ENCODE data around the gene RAD51B. TPM values are rescaled to one million over a fixed set of nuclear protein-coding genes. Genes with fewer than 3 reads are reported as not detected.

The RAD51B gene
- total and polyA plus RNA-seq, 3 donors from 2014 or later, result 5.5 to 22.5 (median 19.1) TPM

- intact Hi-C loops (cut with DNase I; ENCODE audit: low total_unique reads), result no loop called here
- H3K36me3 ChIP-seq (ENCODE audit: low read depth, missing control alignments), result no peaks in the 10 kb centered on the region
Measured at GRCh38 chr14:68748260-68748659, 928.7 kb downstream of the RAD51B start.

GRCh38 chr14:68748691-68749090 is 929.1 kb downstream of the RAD51B start:
- H3K27me3 ChIP-seq, result no peaks in the 10 kb centered on the region
- no peaks in the 10 kb centered on the region for H3K36me3 ChIP-seq (ENCODE audit: low read depth, missing control alignments)
- intact Hi-C loops (cut with DNase I; ENCODE audit: low total_unique reads), result no loop called here
- peaks cover 15% of the 10 kb centered on the region for H3K4me1 ChIP-seq
- no peak overlapping the region for H3K27ac ChIP-seq
- TF ChIP-seq, protein P1, sequence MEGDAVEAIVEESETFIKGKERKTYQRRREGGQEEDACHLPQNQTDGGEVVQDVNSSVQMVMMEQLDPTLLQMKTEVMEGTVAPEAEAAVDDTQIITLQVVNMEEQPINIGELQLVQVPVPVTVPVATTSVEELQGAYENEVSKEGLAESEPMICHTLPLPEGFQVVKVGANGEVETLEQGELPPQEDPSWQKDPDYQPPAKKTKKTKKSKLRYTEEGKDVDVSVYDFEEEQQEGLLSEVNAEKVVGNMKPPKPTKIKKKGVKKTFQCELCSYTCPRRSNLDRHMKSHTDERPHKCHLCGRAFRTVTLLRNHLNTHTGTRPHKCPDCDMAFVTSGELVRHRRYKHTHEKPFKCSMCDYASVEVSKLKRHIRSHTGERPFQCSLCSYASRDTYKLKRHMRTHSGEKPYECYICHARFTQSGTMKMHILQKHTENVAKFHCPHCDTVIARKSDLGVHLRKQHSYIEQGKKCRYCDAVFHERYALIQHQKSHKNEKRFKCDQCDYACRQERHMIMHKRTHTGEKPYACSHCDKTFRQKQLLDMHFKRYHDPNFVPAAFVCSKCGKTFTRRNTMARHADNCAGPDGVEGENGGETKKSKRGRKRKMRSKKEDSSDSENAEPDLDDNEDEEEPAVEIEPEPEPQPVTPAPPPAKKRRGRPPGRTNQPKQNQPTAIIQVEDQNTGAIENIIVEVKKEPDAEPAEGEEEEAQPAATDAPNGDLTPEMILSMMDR (IDR thresholded peaks at IDR 0.05), result no peak
- no peak for TF ChIP-seq POLR2A (IDR thresholded peaks at IDR 0.05)
- H3K9me3 ChIP-seq, result no peaks in the 10 kb centered on the region
- no peak for DNase-seq
- 80 to 95% methylated on average over 2 to 5 of the region's 5 CpGs for WGBS, 2 donors
- no peak overlapping the region for H3K4me3 ChIP-seq

More at GRCh38 chr14:68748260-68748659, 928.7 kb downstream of the RAD51B start:
- no peak overlapping the region for H3K4me3 ChIP-seq
- TF ChIP-seq POLR2A (IDR thresholded peaks at IDR 0.05), result no peak
- TF ChIP-seq, protein P1 (IDR thresholded peaks at IDR 0.05), result no peak
- DNase-seq, result no peak
- H3K9me3 ChIP-seq, result no peaks in the 10 kb centered on the region
- 86 to 90% methylated on average over 10 of the region's 10 CpGs for WGBS, 2 donors
- H3K4me1 ChIP-seq, result peaks cover 11% of the 10 kb centered on the region
- no peak overlapping the region for H3K27ac ChIP-seq
- no peaks in the 10 kb centered on the region for H3K27me3 ChIP-seq

DNA sequence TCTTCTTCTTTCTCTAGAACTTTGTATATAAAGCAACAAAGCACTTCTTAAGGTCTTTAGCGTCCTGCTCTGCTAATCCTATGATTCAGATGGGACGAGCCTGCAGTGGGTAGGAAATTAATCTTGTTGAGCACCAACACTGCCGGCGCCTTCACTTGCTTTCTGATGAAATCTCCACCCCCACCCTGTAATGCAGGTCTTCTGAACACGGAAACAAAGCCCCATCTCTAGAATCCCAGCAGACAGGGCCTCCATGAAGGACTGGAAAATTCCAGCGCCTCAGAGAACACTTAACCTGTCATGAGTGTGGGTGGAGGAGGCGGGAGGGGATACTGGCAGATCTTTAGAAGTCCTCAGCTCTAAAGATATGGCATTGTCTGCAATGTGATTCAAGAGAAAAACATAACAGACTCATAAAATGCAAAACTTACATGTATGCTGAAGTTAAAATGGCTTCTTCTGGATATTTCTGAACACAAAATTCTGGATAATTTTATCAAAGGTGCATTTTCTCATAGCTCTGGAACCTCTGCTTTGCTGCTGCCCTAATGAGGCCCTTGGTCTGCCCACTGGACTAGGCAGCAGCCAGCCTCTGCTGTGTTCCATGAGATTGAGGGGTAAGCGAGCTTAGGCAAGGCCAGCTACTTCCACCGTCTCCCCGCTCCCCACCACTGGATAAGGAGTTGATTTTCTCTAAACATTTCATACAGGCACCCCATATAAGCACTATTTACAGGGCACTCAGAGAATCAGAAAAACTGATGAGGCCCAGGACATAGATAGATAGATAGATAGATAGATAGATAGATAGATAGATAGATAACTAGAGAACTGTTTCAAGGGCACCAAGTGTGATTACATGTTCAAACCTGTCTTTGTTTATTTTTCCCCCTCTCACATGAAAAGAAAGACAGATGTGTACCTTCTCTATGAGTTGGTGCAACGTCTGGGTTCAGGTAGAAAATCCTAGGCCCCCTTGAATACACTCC is 930.2 kb downstream of the RAD51B start:
- intact Hi-C loops (cut with DNase I; ENCODE audit: low total_unique reads), result no loop called here
- Histone ChIP-seq H3K4me1 (peaks cover 20% of the 10 kb centered on the region), H3K9me3 (no peaks in the 10 kb centered on the region), H3K27me3 (no peaks in the 10 kb centered on the region), H3K36me3 (ENCODE audit: low read depth, missing control alignments) (no peaks in the 10 kb centered on the region), H3K27ac (no peak overlapping the region), H3K4me3 (no peak overlapping the region)
- no peak for DNase-seq
- TF ChIP-seq, protein P1 (IDR thresholded peaks at IDR 0.05), result no peak
- TF ChIP-seq POLR2A (IDR thresholded peaks at IDR 0.05), result no peak
- 83 to 91% methylated on average over 11 of the region's 11 CpGs for WGBS, 2 donors

GRCh38 chr14:68752271-68753006 is 932.9 kb downstream of the RAD51B start:
- peak overlapping the region; percentile 48 to 57 for H3K27ac ChIP-seq
- H3K4me1 ChIP-seq, result peaks cover 23% of the 10 kb centered on the region
- WGBS, 2 donors, result 57 to 66% methylated on average over 6 of the region's 6 CpGs
- no peaks in the 10 kb centered on the region for H3K9me3 ChIP-seq
- H3K4me3 ChIP-seq, result no peak overlapping the region
- no peaks in the 10 kb centered on the region for H3K27me3 ChIP-seq
- TF ChIP-seq POLR2A (IDR thresholded peaks at IDR 0.05), result no peak
- TF ChIP-seq, protein P1 (IDR thresholded peaks at IDR 0.05), result no peak
- DNase-seq, result no peak
- intact Hi-C loops (cut with DNase I; ENCODE audit: low total_unique reads), result no loop called here
- no peaks in the 10 kb centered on the region for H3K36me3 ChIP-seq (ENCODE audit: low read depth, missing control alignments)
